IMR-90 (cell line): ENCODE data around the gene HELZ.

Source experiments
- BHLHE40 ChIP-seq: fragments of 150-350 bp; IDR thresholded peaks from 2 replicates; pipeline ENCODE4 v1.6.1; 2016; ENCODE audit warnings: mild to moderate bottlenecking, low read depth, low read length
- CEBPB ChIP-seq: IDR thresholded peaks from 2 replicates; pipeline ENCODE4 v1.6.1; 2012; ENCODE audit warnings: low read depth, low read length, improper control_type of control experiment
- CHD1 ChIP-seq: IDR thresholded peaks from 2 replicates; pipeline ENCODE4 v1.6.1; 2012; ENCODE audit warnings: low read depth, low read length, improper control_type of control experiment
- CTCF ChIP-seq: conservative IDR thresholded peaks from 2 replicates; pipeline ENCODE4 v1.5.1; 2012; ENCODE audit warnings: mild to moderate bottlenecking, low read depth, low read length, improper control_type of control experiment
- MAZ ChIP-seq: IDR thresholded peaks from 2 replicates; pipeline ENCODE4 v1.6.1; 2012; ENCODE audit warnings: low read depth, mild to moderate bottlenecking, low read length, improper control_type of control experiment, moderate library complexity, borderline replicate concordance
- NFE2L2 ChIP-seq: fragments of 150-350 bp; IDR thresholded peaks from 2 replicates; pipeline ENCODE4 v1.6.1; 2016; ENCODE audit warnings: low read depth, mild to moderate bottlenecking, low read length
- POLR2A ChIP-seq: IDR thresholded peaks from 2 replicates; pipeline ENCODE4 v1.6.1; 2012; ENCODE audit warnings: mild to moderate bottlenecking, low read depth, low read length
- RFX5 ChIP-seq: IDR thresholded peaks from 2 replicates; pipeline ENCODE4 v1.8.0; 2012; ENCODE audit warnings: low read depth, mild to moderate bottlenecking, low read length, moderate library complexity
- USF2 ChIP-seq: fragments of 150-350 bp; IDR thresholded peaks from 2 replicates; pipeline ENCODE4 v1.6.1; 2017; ENCODE audit warnings: mild to moderate bottlenecking, antibody characterized with exemption, low read length, low read depth

- TF ChIP-seq POLR2A = no peak
- TF ChIP-seq CTCF = no peak
- no peak for TF ChIP-seq USF2
- no peak for TF ChIP-seq BHLHE40
- TF ChIP-seq CHD1 = no peak
- no peak for TF ChIP-seq MAZ
- TF ChIP-seq NFE2L2 = no peak
- TF ChIP-seq CEBPB = no peak
- no peak for TF ChIP-seq RFX5
These were observed 162.9 kb downstream of the HELZ start for GRCh38 chr17:67082107-67082506.
